ENCODE measurements around the gene FRMPD1. TPM values are rescaled to one million over a fixed set of nuclear protein-coding genes. Genes with fewer than 3 reads are reported as not detected.

FRMPD1 gene
- total and polyA plus RNA-seq, 2 donors from 2014 or later: 0.19 to 0.90 TPM

DNA sequence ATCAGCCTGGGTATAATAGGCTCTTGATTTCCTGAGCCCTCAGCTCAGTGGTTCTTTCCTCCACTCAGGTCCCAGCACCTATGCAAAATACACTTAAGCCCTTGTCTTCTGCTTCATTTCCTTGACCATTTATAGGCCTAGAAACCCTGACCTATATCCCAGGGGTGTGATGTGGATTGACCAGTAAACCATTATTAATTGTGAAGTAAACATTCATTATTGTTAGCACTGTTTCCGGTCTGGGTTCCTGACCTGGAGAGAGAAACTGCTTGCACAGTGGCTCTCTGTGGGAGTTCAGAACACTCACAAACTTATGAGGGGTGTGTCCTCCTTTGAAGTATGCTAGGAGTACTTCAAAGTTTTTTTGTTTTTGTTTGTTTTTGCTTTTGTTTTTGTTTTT is 38.8 kb upstream of the FRMPD1 start:
- H3K9ac ChIP-seq (ENCODE audit: low read length in 3 of 3): no peak overlapping the region
- intact Hi-C loops (cut with DNase I): no loop called here
- no peak for TF ChIP-seq CTCF (IDR thresholded peaks at IDR 0.05; ENCODE audit: borderline replicate concordance, extremely low read depth, insufficient read depth)
- H3K4me1 ChIP-seq (ENCODE audit: control insufficient read depth in 2 of 3, insufficient read depth in 2 of 3, low read depth in 1 of 3, low read length in 3 of 3): no peaks in the 10 kb centered on the region
- H3K27me3 ChIP-seq (ENCODE audit: control insufficient read depth, insufficient read depth, low read length): no peaks in the 10 kb centered on the region
- FAIRE-seq: no peak
- no peak overlapping the region for H3K4me3 ChIP-seq (ENCODE audit: low read length in 3 of 3)
- H3K27ac ChIP-seq (ENCODE audit: low read depth in 2 of 2, low read length in 2 of 2): no peak overlapping the region
- no peak for DNase-seq
- H3K9me3 ChIP-seq (ENCODE audit: control insufficient read depth in 2 of 3, insufficient read depth in 1 of 3, low read length in 3 of 3): no peaks in the 10 kb centered on the region
- H3K36me3 ChIP-seq (ENCODE audit: control insufficient read depth in 2 of 3, insufficient read depth in 3 of 3, low read length in 3 of 3): no peaks in the 10 kb centered on the region

DNA sequence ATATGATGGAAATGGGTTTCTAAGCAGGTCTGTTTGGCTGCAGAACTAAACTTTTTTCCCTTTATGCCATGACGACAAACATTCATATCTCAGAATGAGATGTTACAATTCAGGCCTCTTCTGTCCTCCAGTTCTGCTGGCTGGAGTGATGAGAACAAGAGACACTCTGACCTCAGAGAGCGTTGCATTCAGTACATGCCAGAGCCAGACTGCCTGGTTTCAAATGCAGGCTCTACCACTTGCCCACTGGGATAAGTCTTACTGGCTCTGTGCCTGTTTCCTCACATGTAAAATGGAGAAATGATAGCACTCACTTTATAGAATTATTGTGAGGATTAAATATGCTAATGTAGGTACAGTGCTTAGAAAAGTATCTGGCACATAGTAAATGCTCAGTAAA is 33.6 kb upstream of the FRMPD1 start:
- no peaks in the 10 kb centered on the region for H3K4me1 ChIP-seq (ENCODE audit: control insufficient read depth in 2 of 3, insufficient read depth in 2 of 3, low read depth in 1 of 3, low read length in 3 of 3)
- FAIRE-seq (no peak), DNase-seq (no peak)
- no peaks in the 10 kb centered on the region for H3K9me3 ChIP-seq (ENCODE audit: control insufficient read depth in 2 of 3, insufficient read depth in 1 of 3, low read length in 3 of 3)
- no peak overlapping the region for H3K9ac ChIP-seq (ENCODE audit: low read length in 3 of 3)
- no peak for TF ChIP-seq CTCF (IDR thresholded peaks at IDR 0.05; ENCODE audit: borderline replicate concordance, extremely low read depth, insufficient read depth)
- intact Hi-C loops (cut with DNase I): no loop called here
- no peaks in the 10 kb centered on the region for H3K36me3 ChIP-seq (ENCODE audit: control insufficient read depth in 2 of 3, insufficient read depth in 3 of 3, low read length in 3 of 3)
- H3K4me3 ChIP-seq (ENCODE audit: low read length in 3 of 3): no peak overlapping the region
- H3K27ac ChIP-seq (ENCODE audit: low read depth in 2 of 2, low read length in 2 of 2): no peak overlapping the region
- H3K27me3 ChIP-seq (ENCODE audit: control insufficient read depth, insufficient read depth, low read length): no peaks in the 10 kb centered on the region

DNA sequence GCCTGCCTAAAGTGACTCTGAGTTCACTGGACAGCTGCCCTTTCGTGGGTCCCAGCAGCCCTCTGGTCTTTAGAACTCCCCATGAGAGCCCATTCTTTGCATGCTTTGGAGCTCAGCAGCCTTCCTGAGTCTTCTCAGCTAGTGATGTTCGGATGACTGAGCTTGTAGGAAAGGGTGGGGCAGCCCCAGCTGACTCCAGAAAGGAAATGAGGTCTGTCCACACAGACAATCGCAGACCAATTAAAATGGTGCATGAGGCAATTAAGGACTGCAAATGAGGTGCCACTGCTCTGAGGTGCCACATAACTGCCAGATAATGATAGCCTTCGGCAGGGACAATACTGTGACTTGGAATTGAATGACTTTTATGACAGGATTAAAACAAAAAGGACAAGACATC is 32.9 kb upstream of the FRMPD1 start:
- Histone ChIP-seq H3K9ac (ENCODE audit: low read length in 3 of 3) (no peak overlapping the region), H3K9me3 (ENCODE audit: control insufficient read depth in 2 of 3, insufficient read depth in 1 of 3, low read length in 3 of 3) (no peaks in the 10 kb centered on the region), H3K27ac (ENCODE audit: low read depth in 2 of 2, low read length in 2 of 2) (no peak overlapping the region), H3K36me3 (ENCODE audit: control insufficient read depth in 2 of 3, insufficient read depth in 3 of 3, low read length in 3 of 3) (no peaks in the 10 kb centered on the region), H3K27me3 (ENCODE audit: control insufficient read depth, insufficient read depth, low read length) (no peaks in the 10 kb centered on the region), H3K4me3 (ENCODE audit: low read length in 3 of 3) (no peak overlapping the region), H3K4me1 (ENCODE audit: control insufficient read depth in 2 of 3, insufficient read depth in 2 of 3, low read depth in 1 of 3, low read length in 3 of 3) (no peaks in the 10 kb centered on the region)
- intact Hi-C loops (cut with DNase I): no loop called here
- no peak for TF ChIP-seq CTCF (IDR thresholded peaks at IDR 0.05; ENCODE audit: borderline replicate concordance, extremely low read depth, insufficient read depth)
- DNase-seq (no peak), FAIRE-seq (no peak)

DNA sequence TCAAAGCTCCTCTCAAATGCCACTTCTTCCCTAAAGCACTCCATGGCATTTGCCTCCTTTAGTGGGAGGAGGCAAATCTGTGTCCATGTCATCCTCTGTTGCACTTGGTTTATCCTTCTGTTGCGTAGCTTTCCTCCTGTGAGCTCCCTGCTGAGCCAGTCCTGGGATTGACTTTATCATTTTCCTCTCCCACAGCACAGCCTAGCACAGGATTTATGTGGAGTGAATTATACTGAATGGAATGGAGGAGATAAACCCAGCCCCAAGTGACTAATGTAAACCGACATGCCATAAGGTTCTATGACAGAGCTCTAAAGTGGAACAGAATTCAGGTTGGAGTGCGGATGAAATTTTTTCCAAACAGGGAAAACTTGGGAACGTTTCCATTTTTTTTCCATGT is 31.9 kb upstream of the FRMPD1 start:
- TF ChIP-seq CTCF (IDR thresholded peaks at IDR 0.05; ENCODE audit: borderline replicate concordance, extremely low read depth, insufficient read depth): no peak
- H3K4me1 ChIP-seq (ENCODE audit: control insufficient read depth in 2 of 3, insufficient read depth in 2 of 3, low read depth in 1 of 3, low read length in 3 of 3): no peaks in the 10 kb centered on the region
- no peak overlapping the region for H3K9ac ChIP-seq (ENCODE audit: low read length in 3 of 3)
- no peaks in the 10 kb centered on the region for H3K36me3 ChIP-seq (ENCODE audit: control insufficient read depth in 2 of 3, insufficient read depth in 3 of 3, low read length in 3 of 3)
- no peak overlapping the region for H3K27ac ChIP-seq (ENCODE audit: low read depth in 2 of 2, low read length in 2 of 2)
- intact Hi-C loops (cut with DNase I): no loop called here
- DNase-seq: no peak
- FAIRE-seq: no peak
- no peaks in the 10 kb centered on the region for H3K9me3 ChIP-seq (ENCODE audit: control insufficient read depth in 2 of 3, insufficient read depth in 1 of 3, low read length in 3 of 3)
- H3K4me3 ChIP-seq (ENCODE audit: low read length in 3 of 3): no peak overlapping the region
- no peaks in the 10 kb centered on the region for H3K27me3 ChIP-seq (ENCODE audit: control insufficient read depth, insufficient read depth, low read length)

Measured in kidney (tissue), 14 donors.